Limb (tissue), 2 donors: Measurements from ENCODE around the gene FGD5.

Source experiments
- DNase-seq, 2 donors: peaks; one replicate each; pipeline ENCODE4 v3.0.0-alpha.2; 2016; ENCODE audit errors: extremely low spot score in 2 of 2

Gene FGD5

DNA sequence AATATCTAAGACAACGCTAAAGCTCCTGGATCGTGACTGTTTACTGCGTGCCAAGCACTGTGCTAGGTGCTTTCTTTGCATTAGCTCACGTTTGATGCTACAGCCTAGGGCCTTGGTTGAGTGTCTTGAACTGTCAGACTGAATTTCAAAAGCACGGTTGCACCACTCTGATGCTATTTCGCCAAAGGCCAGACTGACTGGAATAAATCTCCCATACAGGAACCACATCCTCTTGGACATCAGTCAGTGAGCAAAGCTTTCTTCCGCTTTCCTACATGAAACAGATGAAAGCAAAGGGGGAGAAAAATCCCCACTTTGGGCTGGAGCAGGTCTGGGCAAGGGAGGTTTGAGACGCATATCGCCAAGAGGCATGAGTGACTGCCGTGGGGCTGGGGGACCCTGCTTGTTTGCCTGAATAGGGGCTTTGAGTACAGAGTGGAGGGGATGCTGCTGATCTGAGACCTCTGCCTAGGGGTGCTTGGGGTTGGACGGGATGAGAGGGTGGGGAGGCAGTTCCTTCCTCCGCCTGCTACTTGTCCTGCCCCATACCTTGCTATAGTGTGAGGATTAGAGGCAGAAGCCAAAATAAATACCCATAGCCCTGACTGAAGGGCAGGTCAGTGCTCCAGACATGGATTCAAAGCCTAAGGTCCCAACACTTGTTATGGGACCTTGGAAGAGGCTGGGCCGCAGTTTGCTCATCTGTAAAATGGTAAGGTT is 5.3 kb downstream of the FGD5 start:
- no peak for DNase-seq

DNA sequence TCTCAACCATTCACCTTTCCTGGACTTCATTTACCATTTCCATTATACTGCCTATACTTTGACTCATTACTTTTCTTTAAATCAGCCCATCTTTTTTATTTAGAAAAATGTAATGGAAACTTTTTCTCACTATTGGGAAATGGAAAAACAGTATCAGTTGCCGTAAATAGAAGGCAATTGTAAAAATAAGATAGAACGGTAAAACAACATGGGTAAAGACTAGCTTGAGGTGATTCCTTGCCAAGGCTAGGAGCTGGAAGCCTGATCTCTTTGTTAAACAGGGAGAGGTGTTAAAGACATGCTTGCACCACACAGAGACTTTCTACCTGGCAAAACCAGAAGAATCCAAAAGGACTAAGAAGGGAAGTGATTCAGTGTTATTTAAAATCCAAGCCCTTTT is 5.9 kb downstream of the FGD5 start:
- DNase-seq = no peak

DNA sequence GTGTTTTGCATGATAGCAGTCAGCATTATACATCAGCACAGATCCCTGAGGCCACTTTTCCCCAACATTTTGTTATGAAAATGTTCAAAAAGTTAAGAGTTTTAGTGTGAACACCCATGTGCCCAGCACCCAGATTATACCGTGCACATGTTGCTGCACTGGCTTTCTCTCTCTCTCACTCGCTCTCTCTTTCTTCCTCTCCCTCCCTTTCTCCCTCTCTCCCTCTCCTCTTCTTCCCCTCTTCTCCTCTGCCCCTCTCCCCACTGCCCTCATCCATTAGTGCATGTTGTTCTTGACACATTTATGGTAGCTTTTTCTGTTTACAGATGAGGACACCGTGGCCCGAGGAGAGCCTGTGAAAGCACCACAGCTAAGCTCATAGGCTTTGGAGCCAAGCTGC is 7.3 kb downstream of the FGD5 start:
- DNase-seq = no peak

DNA sequence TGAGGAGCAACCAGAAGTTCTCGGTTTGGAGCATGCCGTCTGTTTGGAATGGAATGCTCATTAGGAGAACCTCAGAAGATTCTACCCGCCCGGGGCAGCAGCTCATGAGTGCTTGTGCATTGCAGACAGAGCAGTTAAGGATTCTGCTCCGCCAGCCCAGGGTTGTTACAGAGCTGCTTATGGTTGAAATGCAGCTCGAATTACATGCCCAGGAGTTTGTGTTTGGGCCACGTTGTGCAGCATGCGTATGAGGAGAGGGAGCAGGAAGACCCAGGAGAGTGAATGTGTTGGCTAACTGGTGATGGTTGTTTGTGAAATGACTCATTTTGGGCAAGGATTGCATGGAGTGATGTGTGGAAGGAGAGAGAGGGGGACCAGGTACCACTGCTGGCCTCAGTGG is 9.0 kb downstream of the FGD5 start:
- DNase-seq = no peak

DNA sequence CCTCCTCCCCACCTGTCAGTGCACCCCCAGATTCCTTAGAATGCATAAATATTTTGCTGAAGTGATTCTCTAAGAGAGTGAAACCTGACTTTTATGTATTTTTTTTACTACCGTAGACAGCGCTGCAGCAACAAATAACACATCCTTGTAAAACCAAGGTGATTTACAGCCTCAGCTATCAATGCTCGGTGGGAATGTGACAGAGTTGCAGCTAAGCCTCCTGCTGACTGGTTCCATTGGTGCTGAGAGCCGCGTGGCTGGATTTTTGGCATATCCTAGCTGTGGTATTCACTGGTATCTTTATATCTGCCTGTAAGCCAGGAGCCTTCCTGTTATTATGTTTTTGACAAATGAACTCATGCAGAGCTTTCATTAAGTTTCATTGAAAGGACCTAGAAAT is 11.0 kb downstream of the FGD5 start:
- DNase-seq = no peak

DNA sequence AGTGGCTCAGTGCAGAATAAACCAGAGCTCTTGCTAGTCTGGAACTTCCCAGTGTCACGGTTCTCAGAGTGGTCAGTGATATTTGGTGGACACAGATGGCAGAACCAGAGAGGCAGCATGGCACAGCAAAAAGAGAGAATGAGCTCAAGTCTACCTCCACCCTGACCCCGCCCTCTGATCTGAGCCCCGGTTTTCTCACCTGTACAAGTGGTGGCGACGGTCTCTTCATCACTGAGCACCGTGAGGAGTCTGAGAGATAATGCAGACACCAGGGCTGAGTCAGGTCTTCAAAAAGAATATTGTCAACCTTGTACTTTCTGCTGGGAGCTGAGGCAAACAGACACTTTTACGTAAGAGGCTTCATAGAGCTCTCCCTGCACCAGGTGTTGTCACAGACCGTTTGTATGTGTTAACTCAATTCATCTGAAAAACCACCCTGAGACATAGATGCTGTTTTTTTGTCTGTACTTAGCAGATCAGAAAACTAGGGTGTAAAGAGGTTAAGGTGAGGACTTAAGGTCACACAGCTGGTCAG is 13.2 kb downstream of the FGD5 start:
- DNase-seq = no peak

DNA sequence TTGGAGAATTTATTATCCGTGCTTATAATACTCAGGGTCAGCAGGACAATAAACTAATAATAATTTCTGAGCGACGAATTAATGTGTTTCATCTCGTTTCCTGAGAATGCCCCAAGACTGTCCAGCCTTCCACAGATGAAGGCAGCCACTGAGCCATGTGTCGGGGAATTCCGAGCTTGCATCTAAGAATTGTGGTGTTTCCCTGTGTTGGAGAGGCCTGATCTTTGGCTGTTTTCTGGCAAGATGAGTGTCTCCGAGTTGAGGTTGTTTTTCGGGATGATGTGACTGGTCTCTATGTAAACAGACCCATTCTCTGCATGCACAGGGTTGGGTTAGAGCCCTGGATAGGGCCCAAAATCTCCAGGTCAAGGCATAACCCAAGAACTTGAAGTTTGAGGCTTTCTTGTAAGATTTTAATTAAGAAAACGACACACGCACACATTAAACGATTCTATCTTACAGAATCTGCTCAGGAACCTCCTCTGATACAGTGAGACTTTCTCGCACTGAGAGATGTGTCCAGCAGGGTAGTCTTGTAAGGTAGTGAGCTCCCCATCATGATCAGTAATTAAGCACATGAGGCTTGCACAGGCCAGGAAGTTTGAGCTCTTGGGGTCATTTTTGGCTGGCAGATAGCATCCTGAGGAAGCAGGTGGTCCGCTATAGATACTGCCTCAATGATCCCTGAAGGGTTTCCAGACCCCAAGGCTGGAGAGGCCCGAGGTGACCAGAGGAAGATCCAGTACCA is 14.4 kb downstream of the FGD5 start:
- DNase-seq = no peak

DNA sequence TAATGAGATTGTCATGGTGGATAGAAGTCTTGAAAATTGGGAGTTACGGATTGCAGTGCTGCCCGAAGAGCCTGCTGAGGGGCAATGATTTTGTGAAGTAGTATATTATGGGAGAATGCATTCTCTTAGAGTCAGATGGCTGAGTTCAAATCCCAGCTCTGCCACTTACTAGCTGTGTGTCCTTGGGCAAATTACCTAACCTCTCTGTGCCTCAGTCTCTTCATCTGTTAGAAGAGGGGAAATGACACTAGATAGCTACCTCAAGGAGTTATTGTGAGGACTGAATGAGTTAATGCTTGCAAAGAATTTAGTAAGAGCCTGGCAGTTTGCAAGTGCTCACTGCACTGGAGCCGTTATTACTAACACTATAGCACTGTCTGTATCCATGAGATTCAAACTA is 15.4 kb downstream of the FGD5 start:
- no peak for DNase-seq

DNA sequence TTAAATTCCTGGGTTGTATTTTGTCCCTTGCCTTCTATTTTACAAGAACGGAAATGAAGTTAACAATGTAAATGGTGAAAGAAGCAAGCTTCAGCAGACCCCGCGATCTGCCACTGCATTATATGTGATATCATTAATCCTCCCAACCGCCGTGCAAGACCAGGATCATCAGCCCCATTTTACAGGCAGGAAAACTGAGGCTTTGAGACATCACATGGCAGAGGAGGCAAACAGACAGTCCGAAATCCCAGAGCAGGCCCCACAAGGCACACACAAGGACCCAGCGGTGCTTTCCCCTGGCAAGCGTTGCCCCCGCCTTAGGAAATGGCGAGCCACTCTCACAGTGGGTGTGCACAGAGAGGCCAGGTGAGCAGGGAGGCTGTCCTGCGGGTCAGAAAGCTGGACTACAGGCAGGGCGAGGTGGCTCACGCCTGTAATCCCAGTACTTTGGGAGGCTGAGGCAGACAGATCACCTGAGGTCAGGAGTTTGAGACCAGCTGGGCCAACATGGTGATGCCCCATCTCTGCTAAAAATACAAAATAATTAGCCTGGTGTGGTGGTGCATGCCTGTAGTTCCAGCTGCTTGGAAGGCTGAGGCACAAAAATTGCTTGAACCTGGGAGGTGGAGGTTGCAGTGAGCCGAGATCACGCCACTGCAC is 16.2 kb downstream of the FGD5 start:
- no peak for DNase-seq

DNA sequence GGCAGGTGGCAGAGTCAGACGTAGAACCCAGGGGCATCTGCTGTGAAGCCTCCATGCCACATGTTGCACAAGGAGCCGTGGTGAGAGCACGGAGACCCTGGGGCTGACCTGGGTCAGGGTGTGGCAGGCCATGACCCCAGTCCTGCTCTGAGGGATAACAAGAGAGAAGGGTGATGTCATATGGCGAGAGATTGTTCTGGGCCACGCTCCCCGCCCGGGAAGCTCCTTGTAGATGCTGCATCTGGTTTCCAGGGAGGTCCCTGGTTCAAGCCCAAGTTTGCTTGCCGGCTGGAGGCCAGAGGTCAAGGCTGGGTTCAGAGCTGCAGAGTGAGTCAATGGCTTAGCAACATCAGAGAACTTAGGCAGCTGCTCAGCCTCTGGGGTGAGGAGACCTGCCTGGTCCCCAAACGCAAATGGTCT is 17.3 kb downstream of the FGD5 start:
- no peak for DNase-seq

DNA sequence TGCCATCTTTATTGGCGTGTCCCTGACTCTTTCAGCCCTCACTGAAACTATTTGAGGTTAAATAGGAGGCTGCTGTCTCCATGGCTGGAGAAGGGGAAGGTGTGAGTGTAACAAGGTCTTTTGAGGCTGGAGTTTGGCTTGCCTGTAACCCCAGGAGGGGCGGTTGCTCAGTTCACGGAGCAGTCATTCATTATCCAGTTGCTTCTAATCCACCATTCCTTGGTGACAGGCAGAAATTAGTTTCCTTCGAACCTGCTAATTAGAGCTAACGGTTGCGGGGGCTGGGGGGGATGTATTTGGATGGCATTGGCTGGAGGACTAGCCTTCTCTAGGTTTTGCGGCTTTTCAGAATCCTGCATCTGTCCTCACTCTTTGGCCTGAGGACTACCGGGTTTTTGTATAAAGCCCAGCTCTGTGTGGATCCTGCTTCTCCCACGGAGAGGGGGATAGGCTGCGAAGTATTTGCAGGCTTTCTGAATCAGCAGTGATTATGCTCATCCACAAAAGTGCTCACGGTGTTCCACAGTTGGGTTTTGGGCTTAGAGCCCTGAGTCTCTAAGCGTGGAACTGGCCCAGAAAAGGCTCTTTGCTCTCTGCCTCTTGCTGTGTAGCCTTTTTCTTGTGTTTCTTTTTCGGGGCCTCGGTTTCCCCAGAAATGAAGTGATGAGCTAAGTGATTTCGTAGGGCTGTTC is 18.6 kb downstream of the FGD5 start:
- DNase-seq = no peak

DNA sequence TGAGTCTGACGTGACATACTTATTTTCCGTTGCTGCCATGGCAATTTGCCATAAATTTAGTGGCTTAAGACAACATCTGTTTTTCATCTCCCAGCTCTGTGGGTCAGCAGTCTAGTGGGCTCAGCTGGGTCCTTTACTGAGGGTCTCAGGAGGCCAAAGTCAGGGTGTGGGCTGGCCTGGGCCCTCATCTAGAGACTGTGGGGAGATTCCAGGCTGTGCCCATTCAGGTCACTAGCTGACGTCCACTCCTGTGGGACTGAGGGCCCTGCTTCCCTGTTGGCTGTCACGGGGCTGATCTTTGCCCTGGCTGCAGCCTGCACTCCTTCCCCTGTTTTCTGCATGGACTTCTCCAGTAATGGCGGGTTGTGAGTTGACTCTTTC is 19.1 kb downstream of the FGD5 start:
- peak in 1 of 2 donors; percentile 29 for DNase-seq

DNA sequence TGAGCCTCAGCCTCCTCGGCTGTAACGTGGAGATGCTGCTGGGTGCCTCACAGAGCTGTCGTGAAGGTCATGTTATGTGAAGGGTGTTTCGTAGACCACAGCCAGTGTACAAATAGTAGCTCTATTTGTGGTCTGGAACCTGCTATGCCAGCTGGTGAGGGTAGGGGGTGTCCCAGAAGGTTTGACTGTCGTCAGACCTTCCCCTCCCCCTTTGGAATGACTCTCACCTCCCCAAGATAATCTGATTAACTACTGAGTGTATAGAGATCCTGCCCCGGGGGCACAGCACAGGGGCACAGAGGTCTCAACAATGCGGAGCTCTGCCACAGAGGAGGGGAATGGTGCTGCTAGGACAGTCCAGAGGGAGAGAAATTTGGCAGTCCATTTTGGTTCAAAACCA is 20.5 kb downstream of the FGD5 start:
- DNase-seq = no peak

DNA sequence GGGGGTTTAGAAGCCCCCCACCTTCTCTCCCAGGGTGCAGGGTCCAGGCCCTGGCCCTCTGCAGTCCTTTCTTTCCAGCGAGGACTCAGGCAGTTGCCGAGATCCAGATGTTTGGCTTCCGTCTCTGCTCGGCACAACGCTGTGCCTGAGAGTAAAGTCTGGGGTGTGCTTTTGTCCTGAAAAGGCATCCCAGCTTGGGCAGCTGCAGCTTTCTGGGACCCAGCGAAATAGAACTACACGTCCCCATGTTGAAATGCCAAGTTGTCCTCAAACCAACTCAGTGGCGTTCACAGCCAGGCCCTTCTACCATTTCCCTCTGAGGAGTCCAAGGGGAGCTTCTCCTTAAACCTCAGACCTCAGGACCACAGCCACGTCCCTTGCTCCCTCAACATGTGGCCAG is 23.1 kb downstream of the FGD5 start:
- no peak for DNase-seq

DNA sequence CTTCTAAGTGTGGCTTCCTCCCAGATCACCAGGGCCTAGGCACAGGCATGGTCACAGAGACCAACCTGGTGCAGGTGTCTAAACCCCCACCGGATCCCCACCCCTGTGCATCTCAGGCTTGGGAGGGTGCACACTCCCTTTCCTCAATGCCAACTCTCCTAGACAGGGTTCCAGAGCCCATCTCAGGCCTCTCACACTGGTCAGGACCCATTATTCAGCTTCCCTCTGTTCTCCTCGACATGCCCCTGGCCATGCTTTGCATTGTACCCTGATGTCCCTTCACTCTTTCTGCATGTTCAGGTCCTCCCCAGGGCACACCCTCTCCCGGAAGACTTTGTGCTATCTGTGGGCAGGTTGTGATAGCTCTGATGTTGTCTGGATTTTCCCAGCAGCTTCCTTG is 23.5 kb downstream of the FGD5 start:
- DNase-seq = no peak

DNA sequence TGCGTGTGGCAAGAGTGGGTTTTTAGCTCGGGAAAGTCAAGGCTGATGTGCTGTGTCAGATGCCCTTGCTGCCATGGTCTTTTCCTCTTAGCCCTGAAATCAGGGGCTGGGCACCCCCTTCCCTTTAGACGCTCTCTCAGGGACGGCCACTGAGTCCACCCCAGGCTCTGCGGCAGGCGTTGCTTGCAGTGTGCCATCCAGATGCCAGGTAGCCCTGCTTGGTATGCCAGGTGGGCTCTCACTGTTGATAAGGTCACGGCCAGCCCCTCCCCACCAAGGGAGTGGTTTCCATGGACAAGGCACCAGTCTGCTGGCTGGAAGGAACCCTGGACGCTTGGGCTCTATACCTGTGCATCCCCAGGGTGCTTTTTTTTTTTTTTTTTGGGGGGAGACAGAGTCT is 24.6 kb downstream of the FGD5 start:
- DNase-seq = no peak

DNA sequence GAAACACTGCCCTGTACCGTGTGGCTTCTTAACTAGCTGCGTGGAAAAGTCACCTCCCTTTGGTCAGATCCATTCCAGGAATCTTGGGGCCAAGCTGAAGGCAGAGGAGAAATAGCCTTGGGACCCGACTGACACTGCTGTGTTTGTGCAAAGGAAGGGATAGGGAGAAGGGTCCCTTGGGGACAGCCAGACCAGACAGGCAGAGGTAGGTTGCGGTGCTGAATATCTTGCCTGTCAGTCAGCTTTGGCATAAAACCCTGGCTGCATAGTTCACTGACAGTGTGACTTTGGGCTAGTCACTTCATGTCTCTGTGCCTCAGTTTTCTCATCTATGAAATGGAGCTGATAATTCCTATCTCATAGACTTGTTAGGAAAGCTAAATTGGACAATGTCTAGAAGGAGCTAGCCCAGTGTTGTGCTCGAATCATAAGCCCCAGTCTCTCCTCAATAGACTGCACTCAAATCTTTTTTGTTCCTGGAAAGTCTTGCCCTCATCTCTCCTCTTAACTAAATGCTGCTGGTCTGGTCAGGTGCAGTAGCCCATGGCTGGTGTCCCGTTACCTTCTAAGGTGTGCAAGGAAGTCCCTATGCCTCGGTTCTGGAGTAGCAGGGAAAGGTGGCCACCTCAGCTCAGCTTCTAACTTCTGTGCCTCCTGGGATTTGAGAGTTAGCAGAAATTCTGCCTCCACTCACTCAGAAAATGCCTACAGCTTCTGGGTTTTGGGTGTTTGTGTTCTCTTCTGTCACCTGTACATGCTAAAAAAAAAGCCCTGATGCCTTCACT is 25.8 kb downstream of the FGD5 start:
- DNase-seq = no peak

DNA sequence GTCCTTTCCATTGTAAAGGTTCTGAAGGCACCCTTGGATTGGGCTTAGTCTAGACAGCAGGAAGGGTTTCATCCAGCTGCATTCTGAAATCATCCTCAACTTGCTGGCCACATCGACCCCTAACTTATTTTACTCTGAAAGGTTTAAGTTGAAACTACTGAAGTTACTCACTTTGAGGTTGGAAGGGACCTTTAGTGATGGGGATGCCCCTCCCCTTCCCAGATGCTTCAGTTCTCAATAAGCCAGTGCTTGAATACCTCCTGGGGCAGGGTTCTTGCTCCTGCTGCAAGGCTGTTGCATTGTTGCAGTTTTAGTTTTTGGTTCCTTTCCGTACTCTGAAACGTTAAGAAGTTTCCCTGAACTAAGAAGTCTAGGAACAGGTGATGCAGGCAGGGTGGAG is 26.4 kb downstream of the FGD5 start:
- DNase-seq = no peak

DNA sequence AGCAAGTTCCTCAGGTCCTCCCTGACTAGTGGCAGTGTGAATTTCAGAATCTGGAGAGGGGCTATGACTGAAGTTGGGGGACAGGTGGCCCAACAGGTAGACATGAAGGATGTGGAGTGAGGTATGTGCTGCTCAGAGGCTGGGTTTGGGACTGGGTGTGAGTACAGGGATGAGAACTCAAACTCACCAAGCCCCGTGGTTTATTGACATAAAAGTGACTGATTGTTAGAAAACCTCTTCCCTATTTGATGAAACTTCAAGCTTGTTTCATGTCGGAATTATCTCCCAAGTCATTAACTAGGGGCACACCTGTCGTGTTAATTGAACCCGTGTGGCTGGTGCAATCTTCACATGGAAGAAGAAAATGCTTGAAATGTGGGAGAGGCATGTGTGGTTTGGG is 27.1 kb downstream of the FGD5 start:
- DNase-seq = no peak

DNA sequence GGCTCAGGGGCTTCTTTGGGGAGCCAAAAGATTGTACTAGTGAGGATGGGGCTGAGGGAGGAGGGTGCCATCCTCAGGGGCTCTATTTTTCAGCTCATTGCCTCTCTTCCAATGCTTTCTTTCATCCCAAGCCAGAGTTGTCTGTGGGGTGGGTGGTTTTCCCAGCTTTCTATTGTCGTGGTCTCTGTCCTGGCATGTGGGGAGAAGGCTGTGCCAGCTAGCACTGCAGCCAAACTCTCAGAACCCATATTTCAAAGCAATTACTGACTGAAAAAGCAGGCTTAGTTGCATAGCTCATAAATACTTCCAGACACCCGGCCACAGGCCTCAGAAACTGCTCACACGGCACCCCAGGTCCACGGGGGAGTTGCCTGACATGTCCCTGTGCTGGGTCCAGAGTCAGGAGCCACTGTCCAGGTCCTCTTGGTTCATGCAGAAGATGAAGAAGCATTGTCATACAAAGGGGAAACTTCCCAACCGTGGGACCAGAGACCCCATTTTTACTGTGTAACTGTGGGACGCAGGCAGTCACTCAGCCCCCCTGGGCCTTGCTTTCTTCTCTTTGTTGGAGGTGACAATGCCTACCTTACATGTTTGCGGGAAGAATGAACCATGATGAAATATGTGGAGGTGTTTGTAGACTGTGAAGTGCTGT is 27.6 kb downstream of the FGD5 start:
- no peak for DNase-seq
